ENCODE results near the gene LRRC4B. TPM values are rescaled to one million over a fixed set of nuclear protein-coding genes. Genes with fewer than 3 reads are reported as not detected.
A peak's percentile ranks its signal among the peaks of the same experiment; 100 is the strongest.

LRRC4B gene
- total and polyA plus RNA-seq, 12 donors: 0.42 to 3.0 (median 0.78) TPM

- H3K27ac ChIP-seq: no peak overlapping the region
- intact Hi-C loops (cut with DNase I): no loop called here
- peaks cover 0 to 72% (median 55%) of the 10 kb centered on the region in 7 donors for H3K27me3 ChIP-seq
- TF ChIP-seq, protein P1, sequence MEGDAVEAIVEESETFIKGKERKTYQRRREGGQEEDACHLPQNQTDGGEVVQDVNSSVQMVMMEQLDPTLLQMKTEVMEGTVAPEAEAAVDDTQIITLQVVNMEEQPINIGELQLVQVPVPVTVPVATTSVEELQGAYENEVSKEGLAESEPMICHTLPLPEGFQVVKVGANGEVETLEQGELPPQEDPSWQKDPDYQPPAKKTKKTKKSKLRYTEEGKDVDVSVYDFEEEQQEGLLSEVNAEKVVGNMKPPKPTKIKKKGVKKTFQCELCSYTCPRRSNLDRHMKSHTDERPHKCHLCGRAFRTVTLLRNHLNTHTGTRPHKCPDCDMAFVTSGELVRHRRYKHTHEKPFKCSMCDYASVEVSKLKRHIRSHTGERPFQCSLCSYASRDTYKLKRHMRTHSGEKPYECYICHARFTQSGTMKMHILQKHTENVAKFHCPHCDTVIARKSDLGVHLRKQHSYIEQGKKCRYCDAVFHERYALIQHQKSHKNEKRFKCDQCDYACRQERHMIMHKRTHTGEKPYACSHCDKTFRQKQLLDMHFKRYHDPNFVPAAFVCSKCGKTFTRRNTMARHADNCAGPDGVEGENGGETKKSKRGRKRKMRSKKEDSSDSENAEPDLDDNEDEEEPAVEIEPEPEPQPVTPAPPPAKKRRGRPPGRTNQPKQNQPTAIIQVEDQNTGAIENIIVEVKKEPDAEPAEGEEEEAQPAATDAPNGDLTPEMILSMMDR (IDR thresholded peaks at IDR 0.05): no peak
- H3K9me3 ChIP-seq: no peaks in the 10 kb centered on the region
- H3K4me1 ChIP-seq: peaks cover 0 to 10% (median 0%) of the 10 kb centered on the region in 9 donors
- 83 to 86% methylated on average over 19 of the region's 19 CpGs for WGBS, 2 donors
- no peak for ATAC-seq
- H3K36me3 ChIP-seq: no peaks in the 10 kb centered on the region
- DNase-seq: no peak
- no peak overlapping the region for H3K4me3 ChIP-seq
Measured at GRCh38 chr19:50569938-50570540, 1.8 kb upstream of the LRRC4B start.

- 33 to 50% methylated on average over 19 to 20 of the region's 20 CpGs for WGBS, 2 donors
- TF ChIP-seq, protein P1 (IDR thresholded peaks at IDR 0.05): no peak
- H3K27me3 ChIP-seq: peaks cover 0 to 74% (median 65%) of the 10 kb centered on the region in 7 donors
- H3K9me3 ChIP-seq: no peaks in the 10 kb centered on the region
- peaks cover 0 to 10% (median 0%) of the 10 kb centered on the region in 9 donors for H3K4me1 ChIP-seq
- intact Hi-C loops (cut with DNase I): no loop called here
- no peak overlapping the region for H3K4me3 ChIP-seq
- H3K27ac ChIP-seq: no peak overlapping the region
- no peak for DNase-seq
- no peak for ATAC-seq
- no peaks in the 10 kb centered on the region for H3K36me3 ChIP-seq
Measured at GRCh38 chr19:50568728-50569698, 778 bp upstream of the LRRC4B start.

- H3K9me3 ChIP-seq: no peaks in the 10 kb centered on the region
- DNase-seq: no peak
- H3K27ac ChIP-seq: no peak overlapping the region
- WGBS, 2 donors: 5% methylated on average over 25 to 38 of the region's 38 CpGs
- H3K27me3 ChIP-seq: peaks cover 0 to 77% (median 71%) of the 10 kb centered on the region in 7 donors
- peaks cover 0 to 10% (median 0%) of the 10 kb centered on the region in 9 donors for H3K4me1 ChIP-seq
- TF ChIP-seq, protein P1 (IDR thresholded peaks at IDR 0.05): no peak
- no peak for ATAC-seq
- intact Hi-C loops (cut with DNase I): no loop called here
- peak overlapping the region in 6 of 10 donors; percentile 7 to 41 (median 36) for H3K4me3 ChIP-seq
- H3K36me3 ChIP-seq: no peaks in the 10 kb centered on the region
Measured at GRCh38 chr19:50567052-50567841, 988 bp downstream of the LRRC4B start.
